Measurements from ENCODE around the gene DCLRE1C.
"Not testable (repeated sequence)": the region's sequence is repeated elsewhere in the genome, so short reads cannot be mapped to it uniquely, and the experiment has no call there.

The DCLRE1C gene

DNA sequence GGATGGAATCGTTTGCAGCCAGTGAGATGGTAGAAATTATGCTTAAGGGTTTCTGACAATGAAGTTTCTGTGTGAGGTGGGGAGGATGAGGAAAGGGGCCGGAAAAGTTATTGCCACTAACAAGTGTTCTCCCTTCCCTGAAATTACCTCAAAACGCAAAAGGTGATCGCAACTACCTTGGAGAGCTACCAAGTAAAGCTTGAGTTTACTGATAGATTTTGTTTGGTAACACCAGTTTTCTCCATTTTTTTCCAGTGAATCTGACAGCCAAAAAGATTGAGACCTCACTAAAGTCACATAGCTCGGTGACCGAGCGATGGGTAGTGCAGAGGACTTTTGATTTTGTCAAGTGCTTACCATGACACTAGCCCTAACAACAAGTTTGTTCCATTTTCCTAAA, 73.7 kb downstream of the DCLRE1C start:
- no peak for DNase-seq (ENCODE audit: low spot score)

DNA sequence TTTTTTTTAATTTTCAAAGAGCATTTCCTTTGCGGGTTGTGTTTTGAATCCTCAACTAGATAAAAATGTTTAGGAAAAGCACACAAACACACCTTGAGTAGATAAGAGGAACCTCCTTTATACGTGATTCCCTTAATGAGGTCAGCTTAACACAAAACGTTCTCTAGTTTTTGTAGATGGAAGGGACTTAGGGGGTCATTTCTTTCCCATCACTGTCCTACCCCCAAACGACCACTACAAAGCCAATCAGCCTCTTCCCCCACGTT, 74.0 kb downstream of the DCLRE1C start:
- no peak for DNase-seq (ENCODE audit: low spot score)

DNA sequence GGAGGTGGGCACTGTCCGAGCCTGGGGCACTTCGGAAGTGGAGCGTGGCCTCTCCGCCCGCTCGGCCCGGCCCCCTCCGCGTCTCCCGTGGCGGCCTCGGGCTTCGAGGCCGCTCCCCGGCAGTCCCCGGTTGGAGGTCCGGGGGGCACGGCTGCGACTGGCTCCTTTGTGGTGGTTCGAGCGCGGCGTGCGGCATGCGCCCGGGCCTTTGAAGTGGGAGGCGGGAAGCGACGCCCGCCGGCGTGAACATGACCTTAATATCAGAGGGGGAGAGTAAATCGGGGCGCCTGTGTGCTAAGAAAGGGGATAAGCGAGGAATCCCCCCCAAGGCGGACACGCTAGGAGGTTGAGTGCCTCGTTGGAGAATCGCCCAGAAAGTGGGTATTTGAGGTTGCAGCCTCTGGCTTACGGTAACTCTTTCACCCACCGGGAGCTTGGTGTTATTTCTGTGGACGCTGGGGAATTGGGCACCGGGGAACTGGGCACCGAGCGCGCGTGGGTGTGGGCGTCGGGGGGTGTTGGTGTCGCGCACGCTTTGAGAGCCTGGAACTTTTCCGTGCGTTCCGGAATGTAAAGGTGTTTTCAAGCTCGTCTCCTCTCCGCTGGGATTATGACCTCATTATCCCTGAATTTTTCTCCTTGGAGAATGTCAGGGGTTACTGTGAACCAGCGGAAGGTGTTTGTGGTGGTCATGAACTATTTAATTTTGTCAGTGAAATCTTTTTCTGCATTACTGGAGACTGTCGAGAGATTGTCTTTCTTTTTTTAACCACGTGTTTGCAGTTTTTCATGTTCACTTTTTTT, 74.6 kb downstream of the DCLRE1C start:
- DNase-seq (ENCODE audit: low spot score): peak; percentile 65

DNA sequence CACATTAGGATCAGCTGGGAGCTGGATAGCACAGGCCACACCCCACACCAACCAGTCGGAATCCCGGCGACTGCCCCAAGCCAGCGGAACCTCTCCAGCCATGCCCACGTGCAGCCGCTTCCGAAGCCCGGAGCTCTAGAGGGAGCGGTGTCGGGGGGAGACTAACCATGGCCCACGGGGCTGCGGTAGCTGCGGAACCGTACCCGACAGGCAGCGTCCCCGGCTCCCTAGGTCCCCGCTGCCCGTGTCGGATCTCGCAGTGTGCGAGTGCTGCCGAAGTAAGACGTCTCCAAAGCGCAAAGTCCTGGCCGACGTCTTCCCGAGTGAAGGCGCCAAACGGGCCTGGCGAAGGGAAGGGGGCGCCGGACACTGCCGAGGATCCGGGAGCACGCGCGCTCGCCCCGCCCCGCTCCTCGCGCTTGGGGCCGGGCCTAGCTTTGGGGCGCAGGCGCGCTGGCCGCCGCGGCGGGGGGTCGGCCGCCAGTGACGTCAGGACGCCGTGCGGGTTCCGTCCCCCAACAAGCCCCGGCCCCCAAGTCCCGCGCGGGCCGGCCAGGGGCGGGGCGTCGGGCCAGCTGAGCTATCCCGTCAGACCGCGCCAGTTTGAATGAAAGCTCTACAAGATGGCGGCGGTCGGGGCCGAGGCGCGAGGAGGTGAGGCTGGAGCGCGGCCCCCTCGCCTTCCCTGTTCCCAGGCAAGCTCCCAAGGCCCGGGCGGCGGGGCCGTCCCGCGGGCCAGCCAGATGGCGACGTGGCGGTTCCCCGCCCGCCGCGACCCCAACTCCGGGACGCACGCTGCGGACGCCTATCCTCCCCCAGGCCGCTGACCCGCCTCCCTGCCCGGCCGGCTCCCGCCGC, 75.4 kb downstream of the DCLRE1C start, which contains the start of gene SUV39H2:
SUV39H2 (plus strand) TSS at position 601 of the 858 bp plus-strand sequence; CDS start at position 624, 23 bp downstream.
- peak; percentile 99 for DNase-seq (ENCODE audit: low spot score)

DNA sequence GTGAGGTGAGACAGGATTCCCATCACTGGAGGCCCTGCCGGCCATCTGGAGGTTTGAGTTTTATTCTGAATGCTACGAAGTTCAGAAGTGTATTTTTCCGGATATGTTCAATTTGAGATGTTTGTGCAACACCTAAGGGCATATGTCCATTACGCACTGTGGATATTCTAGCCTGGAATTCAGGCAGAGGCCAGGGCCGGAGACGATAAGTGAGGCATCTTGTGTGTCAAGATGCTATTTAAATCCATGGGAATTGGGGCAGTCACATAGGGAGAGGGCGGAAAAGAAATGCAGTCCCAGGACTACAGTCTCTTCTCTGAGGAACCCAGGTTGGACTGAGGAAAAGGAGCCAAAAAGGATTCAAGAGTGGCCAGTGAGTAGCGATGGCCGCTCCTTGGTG, 77.1 kb downstream of the DCLRE1C start:
- DNase-seq (ENCODE audit: low spot score): no peak

DNA sequence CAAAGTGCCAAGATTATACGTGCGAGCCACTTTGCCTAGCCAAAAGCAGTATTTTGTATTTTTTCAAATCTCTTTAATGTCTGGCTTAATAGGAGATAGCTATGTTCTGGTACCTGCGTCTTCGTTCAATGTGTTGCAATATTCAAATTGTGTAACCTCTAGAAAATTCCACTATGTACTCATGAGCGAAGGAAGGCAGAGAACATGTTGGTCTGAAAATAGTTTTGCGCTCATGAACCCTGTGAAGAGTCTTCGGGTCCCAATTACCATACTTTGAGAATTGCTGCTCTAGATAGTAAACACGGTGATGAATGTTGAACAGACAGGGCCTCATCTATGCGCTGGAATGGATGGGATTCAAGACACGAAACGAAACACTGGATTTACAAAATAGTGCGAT, 78.0 kb downstream of the DCLRE1C start:
- no peak for DNase-seq (ENCODE audit: low spot score)

DNA sequence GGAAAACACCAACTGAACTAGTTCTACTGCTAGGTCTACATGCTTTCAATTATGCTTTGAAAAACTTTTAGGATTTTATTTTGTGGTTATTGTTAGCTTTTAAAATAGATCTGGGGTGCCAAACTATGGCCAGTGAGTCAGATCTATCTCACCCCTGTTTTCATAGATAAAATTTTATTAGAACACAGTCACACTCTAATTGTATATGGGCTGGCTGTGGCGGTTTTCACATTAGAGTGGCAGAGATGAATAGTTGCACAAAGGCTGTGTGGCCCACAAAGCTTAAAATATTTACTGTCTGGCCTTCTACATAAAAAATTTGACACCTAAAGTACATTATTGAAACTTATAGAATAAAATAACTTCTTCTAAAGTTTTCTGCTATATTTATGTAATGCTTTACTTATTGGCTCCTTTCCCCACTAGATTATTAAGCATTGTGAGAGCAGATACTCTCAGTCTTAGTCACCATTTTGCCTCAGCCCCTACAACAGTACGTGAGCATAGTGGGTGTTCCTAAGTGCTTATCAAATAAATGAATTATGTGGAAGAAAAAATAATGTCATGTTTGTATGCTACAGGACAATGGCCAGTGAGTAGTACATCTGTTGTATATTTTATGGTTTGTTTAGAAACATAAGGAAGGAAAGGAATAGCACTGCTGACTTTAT, 80.7 kb downstream of the DCLRE1C start:
- DNase-seq (ENCODE audit: low spot score): no peak

DNA sequence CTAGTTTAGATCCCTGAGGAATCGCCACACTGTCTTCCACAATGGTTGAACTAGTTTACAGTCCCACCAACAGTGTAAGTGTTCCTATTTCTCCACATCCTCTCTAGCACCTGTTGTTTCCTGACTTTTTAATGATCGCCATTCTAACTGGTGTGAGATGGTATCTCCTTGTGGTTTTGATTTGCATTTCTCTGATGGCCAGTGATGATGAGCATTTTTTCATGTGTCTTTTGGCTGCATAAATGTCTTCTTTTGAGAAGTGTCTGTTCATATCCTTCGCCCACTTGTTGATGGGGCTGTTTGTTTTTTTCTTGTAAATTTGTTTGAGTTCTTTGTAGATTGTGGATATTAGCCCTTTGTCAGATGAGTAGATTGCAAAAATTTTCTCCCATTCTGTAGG, 89.0 kb downstream of the DCLRE1C start:
- not testable (repeated sequence) for DNase-seq (ENCODE audit: low spot score)

DNA sequence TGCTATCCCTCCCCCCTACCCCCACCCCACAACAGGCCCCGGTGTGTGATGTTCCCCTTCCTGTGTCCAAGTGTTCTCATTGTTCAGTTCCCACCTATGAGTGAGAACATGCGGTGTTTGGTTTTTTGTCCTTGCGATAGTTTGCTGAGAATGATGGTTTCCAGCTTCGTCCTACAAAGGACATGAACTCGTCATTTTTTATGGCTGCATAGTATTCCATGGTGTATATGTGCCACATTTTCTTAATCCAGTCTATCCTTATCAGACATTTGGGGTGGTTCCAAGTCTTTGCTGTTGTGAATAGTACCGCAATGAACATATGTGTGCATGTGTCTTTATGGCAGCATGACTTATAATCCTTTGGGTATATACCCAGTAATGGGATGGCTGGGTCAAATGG, 89.4 kb downstream of the DCLRE1C start:
- DNase-seq (ENCODE audit: low spot score): not testable (repeated sequence)

DNA sequence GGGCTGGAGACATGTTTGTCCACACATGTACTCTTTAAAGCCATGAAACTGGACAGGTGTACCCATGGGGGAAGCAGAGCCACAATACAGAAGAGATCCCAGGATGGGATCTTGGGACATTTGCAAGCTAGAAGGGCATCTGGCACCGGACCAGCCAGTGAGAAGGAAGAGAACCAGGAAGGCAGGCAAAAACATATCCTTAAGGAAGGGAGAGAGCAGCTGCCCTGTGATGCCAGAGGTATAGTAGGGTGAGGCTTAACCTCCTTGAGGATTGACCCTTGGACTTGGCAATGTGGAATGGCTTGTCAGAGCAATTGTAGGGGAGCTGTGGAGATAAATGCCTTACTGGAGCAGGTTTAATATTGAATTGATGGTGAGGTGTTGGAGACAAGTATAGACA, 93.1 kb downstream of the DCLRE1C start:
- no peak for DNase-seq (ENCODE audit: low spot score)

DNA sequence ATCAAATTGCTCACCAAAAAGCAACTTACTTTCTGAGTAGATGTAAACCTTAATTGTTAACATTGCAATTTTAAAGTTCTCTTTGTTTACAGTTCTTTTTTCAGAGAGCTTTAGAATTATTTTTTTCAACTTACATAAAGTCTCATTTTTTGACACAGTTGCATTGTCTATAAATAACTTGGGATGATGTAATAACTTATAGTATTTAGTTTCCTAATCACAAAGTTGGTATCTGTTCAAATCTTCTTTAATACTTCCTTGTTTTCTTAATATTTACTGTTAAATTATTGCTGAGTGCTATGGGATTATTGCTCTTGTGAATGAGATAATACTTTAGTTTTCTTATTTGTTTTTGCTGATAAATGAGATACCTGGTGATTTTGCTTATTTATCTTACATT, 94.1 kb downstream of the DCLRE1C start:
- no peak for DNase-seq (ENCODE audit: low spot score)

DNA sequence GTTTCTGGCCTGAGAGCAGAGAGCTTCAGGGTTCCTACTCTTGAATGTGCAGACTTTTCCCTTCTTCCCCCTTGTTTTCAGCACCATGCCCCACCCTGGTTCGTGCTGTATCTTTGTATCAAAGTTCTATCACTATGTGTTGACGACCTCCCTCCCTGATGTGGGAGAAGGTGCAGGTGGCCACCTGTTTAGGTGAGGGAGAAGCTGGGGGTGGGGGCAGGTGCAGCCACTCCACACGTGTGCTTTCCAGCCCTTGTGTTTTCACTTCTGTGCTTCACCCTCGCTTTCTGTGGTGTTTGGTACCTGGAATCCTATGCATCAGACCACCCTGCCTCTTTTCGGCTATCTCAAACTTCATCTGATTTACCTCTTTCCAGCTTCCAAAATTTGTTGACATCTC, 94.9 kb downstream of the DCLRE1C start:
- no peak for DNase-seq (ENCODE audit: low spot score)

DNA sequence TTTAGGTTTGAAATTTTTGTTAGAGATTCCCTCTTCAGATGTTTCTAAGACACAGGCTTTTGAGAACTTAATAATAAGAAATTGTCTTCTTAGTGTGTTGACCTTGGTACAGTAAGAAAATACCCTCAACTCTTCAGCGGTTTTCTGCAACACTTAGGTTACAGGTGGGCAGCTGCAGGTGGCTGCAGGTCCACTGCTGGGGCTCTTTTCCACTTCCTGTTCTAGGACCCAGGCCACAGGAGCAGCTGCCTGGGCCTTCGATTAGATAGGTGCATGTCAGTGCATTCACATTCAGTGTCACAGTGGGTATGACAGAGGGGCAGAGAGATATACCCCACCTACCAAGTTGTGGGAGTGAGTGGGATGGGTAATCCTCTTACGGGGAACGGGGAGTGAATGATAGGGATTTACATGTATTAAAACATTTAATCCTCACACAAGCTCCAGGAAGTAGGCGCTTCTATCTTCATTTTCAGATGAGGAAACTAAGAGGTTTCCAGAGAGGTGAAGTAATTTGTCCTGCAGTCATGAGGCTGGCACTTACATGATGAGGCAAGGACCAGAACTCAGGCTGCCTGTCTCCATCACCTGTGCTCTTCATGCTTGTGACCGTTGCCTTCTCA, 95.4 kb downstream of the DCLRE1C start:
- DNase-seq (ENCODE audit: low spot score): no peak

DNA sequence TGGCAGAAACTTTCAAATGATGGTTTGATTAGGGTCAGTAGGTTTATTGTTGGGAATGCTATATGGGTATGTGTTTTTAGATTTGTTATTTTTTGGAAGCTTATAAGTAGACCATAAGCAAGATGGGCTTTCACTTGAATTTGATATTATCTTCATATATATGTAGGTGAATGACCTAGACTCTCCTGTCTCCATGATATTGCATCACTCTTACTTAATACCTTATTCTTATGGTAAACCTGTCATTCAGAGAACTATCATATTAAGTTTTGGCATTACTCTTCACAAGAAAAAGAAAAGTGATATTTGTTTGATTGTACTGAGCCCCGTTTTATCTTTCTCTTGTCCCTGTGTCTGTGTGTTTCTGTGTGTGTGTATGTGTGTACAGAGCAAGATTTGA, 98.4 kb downstream of the DCLRE1C start:
- DNase-seq (ENCODE audit: low spot score): no peak

DNA sequence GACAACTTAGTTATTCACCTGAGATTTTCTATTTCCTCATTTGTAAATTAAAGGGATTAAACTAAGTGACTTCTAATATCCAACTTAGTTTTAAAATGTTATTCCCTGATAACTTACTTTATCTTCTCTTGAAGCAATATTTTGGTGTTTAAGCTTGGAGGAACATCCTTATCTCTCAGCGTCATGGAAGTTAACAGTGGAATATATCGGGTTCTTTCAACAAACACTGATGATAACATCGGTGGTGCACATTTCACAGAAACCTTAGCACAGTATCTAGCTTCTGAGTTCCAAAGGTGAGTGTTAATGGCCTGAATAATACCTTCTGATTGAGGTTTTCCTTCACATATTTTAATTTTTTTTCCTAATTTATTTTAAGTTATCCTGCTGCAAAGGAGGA, 101.7 kb downstream of the DCLRE1C start:
- no peak for DNase-seq (ENCODE audit: low spot score)
